Peyer's patch (tissue), 4 donors: ENCODE measurements around the gene USP40. TPM values are rescaled to one million over a fixed set of nuclear protein-coding genes. Genes with fewer than 3 reads are reported as not detected.

Experiments used
- DNase-seq, 3 donors: peaks; one replicate each; pipeline ENCODE4 v3.0.0-alpha.2; 2017 to 2019
- H3K27ac ChIP-seq, 4 donors: fragments of 200-600 bp; sonication (generic); one replicate each; pipeline ENCODE4 v1.5.1; 2016 to 2019
- H3K27me3 ChIP-seq, 2 donors: fragments of 200-600 bp; sonication (generic); one replicate each; pipeline ENCODE4 v1.5.1; 2019
- H3K36me3 ChIP-seq, 3 donors: fragments of 200-600 bp; sonication (generic); one replicate each; pipeline ENCODE4 v1.5.1; 2016 to 2019
- H3K4me1 ChIP-seq, 4 donors: fragments of 200-600 bp; sonication (generic); one replicate each; pipeline ENCODE4 v1.5.1; 2016 to 2019
- H3K4me3 ChIP-seq, 4 donors: fragments of 200-600 bp; sonication (generic); 1 replicate in 3 of 4; 2 replicates in 1 of 4; pipeline ENCODE4 v1.5.1; 2016 to 2019; ENCODE audit warnings: mild to moderate bottlenecking in 1 of 4
- H3K9me3 ChIP-seq, 4 donors: fragments of 200-600 bp; sonication (generic); one replicate each; pipeline ENCODE4 v1.5.1; 2016 to 2019; ENCODE audit warnings: mild to moderate bottlenecking in 1 of 4
- CTCF ChIP-seq, 6 experiments: fragments of 450-650 bp in 4 of 6; fragments of 200-600 bp in 2 of 6; sonication (generic) in 1 of 6; IDR thresholded peaks; one replicate each; pipeline ENCODE4 v1.5.1; 2017 to 2019; ENCODE audit warnings: antibody characterized with exemption in 6 of 6, mild to moderate bottlenecking in 3 of 6, moderate library complexity in 1 of 6
- POLR2A ChIP-seq, 2 donors: fragments of 450-650 bp; IDR thresholded peaks; one replicate each; pipeline ENCODE4 v1.5.1; 2017; ENCODE audit warnings: antibody characterized with exemption in 2 of 2, mild to moderate bottlenecking in 2 of 2, moderate library complexity in 2 of 2
- total RNA-seq, 4 donors: library from RNA; depleted of rRNA; stranded (reverse); fragments of >200 nt; gene quantifications; one replicate each; pipeline ENCODE4 v1.1.0, GENCODE V29; 2016

Gene USP40
- total RNA-seq, 4 donors from 2014 or later, result 34.3 to 58.7 (median 45.0) TPM

- H3K36me3 ChIP-seq, result peaks cover 0 to 23% (median 0%) of the 10 kb centered on the region in 3 donors
- peak overlapping the region in 2 of 4 donors; percentile 40 to 52 for H3K27ac ChIP-seq
- no peak for TF ChIP-seq POLR2A (IDR thresholded peaks at IDR 0.05)
- no peak for TF ChIP-seq CTCF (IDR thresholded peaks at IDR 0.05)
- H3K4me3 ChIP-seq, result no peak overlapping the region
- DNase-seq, result no peak
- no peaks in the 10 kb centered on the region for H3K27me3 ChIP-seq
- no peaks in the 10 kb centered on the region for H3K9me3 ChIP-seq
- peaks cover 0 to 4% (median 0%) of the 10 kb centered on the region in 4 donors for H3K4me1 ChIP-seq
Measured at GRCh38 chr2:233519787-233520611, 46.6 kb downstream of the USP40 start.

- Histone ChIP-seq H3K27me3 (no peaks in the 10 kb centered on the region), H3K36me3 (peaks cover 0 to 3% (median 0%) of the 10 kb centered on the region in 3 donors), H3K4me3 (no peak overlapping the region), H3K9me3 (no peaks in the 10 kb centered on the region), H3K27ac (no peak overlapping the region), H3K4me1 (no peaks in the 10 kb centered on the region)
- TF ChIP-seq CTCF (IDR thresholded peaks at IDR 0.05), result no peak
- TF ChIP-seq POLR2A (IDR thresholded peaks at IDR 0.05), result no peak
- DNase-seq, result peak in 2 of 3 donors; percentile 25 to 62
Measured at GRCh38 chr2:233513953-233514655, 52.5 kb downstream of the USP40 start.

GRCh38 chr2:233503947-233504637, 62.5 kb downstream of the USP40 start:
- no peak for DNase-seq
- no peak overlapping the region for H3K4me3 ChIP-seq
- H3K27me3 ChIP-seq, result no peaks in the 10 kb centered on the region
- H3K4me1 ChIP-seq, result no peaks in the 10 kb centered on the region
- no peak overlapping the region for H3K27ac ChIP-seq
- H3K9me3 ChIP-seq, result peaks cover 0 to 12% (median 0%) of the 10 kb centered on the region in 4 donors
- peaks cover 0 to 32% (median 0%) of the 10 kb centered on the region in 3 donors for H3K36me3 ChIP-seq
- TF ChIP-seq POLR2A (IDR thresholded peaks at IDR 0.05), result no peak
- no peak for TF ChIP-seq CTCF (IDR thresholded peaks at IDR 0.05)

GRCh38 chr2:233503481-233503880, 63.1 kb downstream of the USP40 start:
- DNase-seq, result no peak
- H3K36me3 ChIP-seq, result peaks cover 0 to 31% (median 0%) of the 10 kb centered on the region in 3 donors
- H3K27ac ChIP-seq, result no peak overlapping the region
- H3K4me3 ChIP-seq, result no peak overlapping the region
- H3K9me3 ChIP-seq, result peaks cover 0 to 12% (median 0%) of the 10 kb centered on the region in 4 donors
- no peaks in the 10 kb centered on the region for H3K27me3 ChIP-seq
- TF ChIP-seq POLR2A (IDR thresholded peaks at IDR 0.05) (no peak), CTCF (IDR thresholded peaks at IDR 0.05) (no peak)
- H3K4me1 ChIP-seq, result no peaks in the 10 kb centered on the region

- Histone ChIP-seq H3K36me3 (peaks cover 0 to 34% (median 0%) of the 10 kb centered on the region in 3 donors), H3K4me1 (no peaks in the 10 kb centered on the region), H3K27ac (no peak overlapping the region), H3K27me3 (no peaks in the 10 kb centered on the region), H3K4me3 (no peak overlapping the region), H3K9me3 (peaks cover 0 to 12% (median 0%) of the 10 kb centered on the region in 4 donors)
- no peak for DNase-seq
- no peak for TF ChIP-seq CTCF (IDR thresholded peaks at IDR 0.05)
Measured at GRCh38 chr2:233501198-233502076, 65.1 kb downstream of the USP40 start.
